Measurements from ENCODE around the gene RBPJL. TPM values are rescaled to one million over a fixed set of nuclear protein-coding genes. Genes with fewer than 3 reads are reported as not detected.

The RBPJL gene
- total and polyA plus RNA-seq, 2 of the 13 experiments (the other 11 are each of a cell fraction or from before 2014, with no cell fraction given) = not detected

GRCh38 chr20:45340236-45340847 is 33.7 kb downstream of the RBPJL start (continued):
- TF ChIP-seq SP4 (CRISPR knock-in tag; IDR thresholded peaks at IDR 0.05) = no peak
- no peak for TF ChIP-seq PREB (CRISPR knock-in tag; IDR thresholded peaks at IDR 0.05)
- no peak for TF ChIP-seq ATAD3A (CRISPR knock-in tag; IDR thresholded peaks at IDR 0.05)
- 0 out of 2 replicates have a peak, but pooled peaks have one; percentile 10 for TF ChIP-seq RAD21 (CRISPR knock-in tag; IDR thresholded peaks at IDR 0.05)
- TF ChIP-seq, protein P1, sequence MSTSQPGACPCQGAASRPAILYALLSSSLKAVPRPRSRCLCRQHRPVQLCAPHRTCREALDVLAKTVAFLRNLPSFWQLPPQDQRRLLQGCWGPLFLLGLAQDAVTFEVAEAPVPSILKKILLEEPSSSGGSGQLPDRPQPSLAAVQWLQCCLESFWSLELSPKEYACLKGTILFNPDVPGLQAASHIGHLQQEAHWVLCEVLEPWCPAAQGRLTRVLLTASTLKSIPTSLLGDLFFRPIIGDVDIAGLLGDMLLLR (CRISPR knock-in tag; IDR thresholded peaks at IDR 0.05) = no peak
- TF ChIP-seq ETV5 (CRISPR knock-in tag; IDR thresholded peaks at IDR 0.05; ENCODE audit: borderline replicate concordance) = peak; percentile 40; the same call in 1 of the 2 replicates
- TF ChIP-seq NR2F6 (IDR thresholded peaks at IDR 0.05) = peak; percentile 90
- TF ChIP-seq NR2F6 (CRISPR knock-in tag; IDR thresholded peaks at IDR 0.05) = peak; percentile 89
- TF ChIP-seq ZBTB7A (CRISPR knock-in tag; IDR thresholded peaks at IDR 0.05) = no peak; the same call in 1 of the 2 replicates

DNA sequence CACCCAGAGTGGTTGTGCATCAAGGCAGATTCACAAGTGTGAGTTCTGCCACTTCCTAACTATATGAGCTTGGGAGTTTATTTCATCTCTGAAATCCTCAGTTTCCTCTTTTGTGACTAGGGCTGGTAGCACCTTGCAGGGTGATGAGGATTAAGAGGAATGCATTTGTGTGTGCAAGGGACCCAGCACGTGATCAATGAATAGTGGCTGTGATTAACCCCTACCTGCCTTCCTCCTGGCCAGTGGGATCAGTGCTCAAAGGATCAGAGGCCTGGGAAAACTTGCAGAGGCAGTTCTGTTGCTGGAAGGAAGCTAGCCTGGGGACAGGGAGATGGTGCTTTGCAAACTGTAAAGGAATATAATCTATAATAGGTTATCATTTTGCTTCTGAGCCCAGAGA is 34.3 kb downstream of the RBPJL start:
- peak overlapping the region; percentile 66 for H3K9ac ChIP-seq (ENCODE audit: insufficient read depth, low read depth, low read length)
- in situ Hi-C loops (cut with HindIII; ENCODE audit: extremely low pct_ligation_motif_present, low pct_unique_long_range_greater_than_20kb) (no loop called here), intact Hi-C loops (cut with micrococcal nuclease; ENCODE audit: unreplicated experiment) (loop anchor here (5.0 kb wide), 2 partner anchors 76 to 631 kb away; partner anchors contain the start of genes PIGT and ZNF335)
- H3K4me1 ChIP-seq (ENCODE audit: insufficient read depth, low read length) = peaks cover 100% of the 10 kb centered on the region
- no peaks in the 10 kb centered on the region for H3K36me3 ChIP-seq (replicated peaks in 1 of 2; ENCODE audit: control insufficient read depth in 1 of 2, insufficient read depth in 2 of 2, low read length in 2 of 2)
- H3K27me3 ChIP-seq (ENCODE audit: control insufficient read depth in 1 of 2, insufficient read depth in 2 of 2, low read length in 2 of 2) = no peaks in the 10 kb centered on the region
- 0% methylated on average over 1 of the region's 1 CpG for WGBS (ENCODE audit: low lambda C conversion rate)
- H4K20me1 ChIP-seq (ENCODE audit: insufficient read depth, low read length) = no peaks in the 10 kb centered on the region
- ATAC-seq = no peak
- H2AFZ ChIP-seq (ENCODE audit: low read length) = no peak overlapping the region
- BruUV-seq (replicated peaks) = no TSS peak
- POLR2A ChIA-PET = interaction anchor here (1.1 to 23.9 kb wide), 8 partner anchors 8 to 96 kb away, joined by 3 to 1422 read pairs (median 26); partner anchors contain the start of genes PIGT, SDC4 and SYS1
- H3K79me2 ChIP-seq (ENCODE audit: insufficient read depth, low read length) = peaks cover 51% of the 10 kb centered on the region
- no peaks in the 10 kb centered on the region for H3K9me3 ChIP-seq (ENCODE audit: low read length)
- CTCF ChIA-PET (ENCODE audit: low intra/inter-chr PET ratio, low total read pairs) = no interaction called here
- H3K27ac ChIP-seq (ENCODE audit: extremely low read length, insufficient read depth, low read length) = peak overlapping the region; percentile 80
- DNase-seq (ENCODE audit: low spot score) = peak; percentile 70
- peak; percentile 42 for FAIRE-seq
- peak overlapping the region; percentile 99 for H3K4me2 ChIP-seq (ENCODE audit: low read depth, low read length)
- peak overlapping the region in 2 of 3 experiments; percentile 49 to 87; a peak in 2 of 6 replicates for H3K4me3 ChIP-seq (replicated peaks in 1 of 3; ENCODE audit: insufficient read depth in 1 of 3, low read depth in 2 of 3, low read length in 3 of 3)
- TF ChIP-seq, protein P1 (CRISPR knock-in tag; IDR thresholded peaks at IDR 0.05) = 0 out of 2 replicates have a peak, but pooled peaks have one; percentile 39
- peak; percentile 88 for TF ChIP-seq BHLHE40 (IDR thresholded peaks at IDR 0.05; ENCODE audit: low read length)
- TF ChIP-seq ERF (CRISPR knock-in tag; IDR thresholded peaks at IDR 0.05) = 0 out of 2 replicates have a peak, but pooled peaks have one; percentile 8
- peak; percentile 11; the same call in 1 of the 2 replicates for TF ChIP-seq ZNF691 (CRISPR knock-in tag; IDR thresholded peaks at IDR 0.05; ENCODE audit: borderline replicate concordance, low read depth)
- peak; percentile 75 for TF ChIP-seq PITX1 (CRISPR knock-in tag; IDR thresholded peaks at IDR 0.05)
- TF ChIP-seq ZNF547 (CRISPR knock-in tag; IDR thresholded peaks at IDR 0.05) = 0 out of 2 replicates have a peak, but pooled peaks have one; percentile 1
- TF ChIP-seq RAD21 (CRISPR knock-in tag; IDR thresholded peaks at IDR 0.05) = 0 out of 2 replicates have a peak, but pooled peaks have one; percentile 8
- peak; percentile 33; the same call in 1 of the 2 replicates for TF ChIP-seq RAD51 (IDR thresholded peaks at IDR 0.05; ENCODE audit: borderline replicate concordance)
- no peak for TF ChIP-seq FOXK2 (IDR thresholded peaks at IDR 0.05)
- 0 out of 2 replicates have a peak, but pooled peaks have one; percentile 16 for TF ChIP-seq DMAP1 (CRISPR knock-in tag; IDR thresholded peaks at IDR 0.05)
- TF ChIP-seq FOXC1 (CRISPR knock-in tag; IDR thresholded peaks at IDR 0.05; ENCODE audit: borderline replicate concordance) = 0 out of 2 replicates have a peak, but pooled peaks have one; percentile 48
- 0 out of 2 replicates have a peak, but pooled peaks have one; percentile 8 for TF ChIP-seq TOE1 (CRISPR knock-in tag; IDR thresholded peaks at IDR 0.05)
- TF ChIP-seq HDAC2 (CRISPR knock-in tag; IDR thresholded peaks at IDR 0.05) = peak; percentile 40; the same call in 1 of the 2 replicates
- peak; percentile 68 for TF ChIP-seq MAX (IDR thresholded peaks at IDR 0.05)
- 0 out of 2 replicates have a peak, but pooled peaks have one; percentile 2 for TF ChIP-seq KDM2A (CRISPR knock-in tag; IDR thresholded peaks at IDR 0.05; ENCODE audit: borderline replicate concordance, low read depth)

Data from HepG2 (cell line).